SK-N-SH (cell line): ENCODE measurements around the gene DENND2A. TPM values are rescaled to one million over a fixed set of nuclear protein-coding genes. Genes with fewer than 3 reads are reported as not detected.

Experiments
- CTCF ChIA-PET: fragments of 300-600, 350-600 bp; formaldehyde crosslinking; extraction: SDS; loops from one replicate; lab custom pipeline; 2021; lab: Yijun Ruan, JAX
- POLR2A ChIA-PET: fragments of 350-600 bp; sonication (Branson Sonifier 250); formaldehyde crosslinking; extraction: SDS; loops from one replicate; lab custom pipeline; 2020; ENCODE audit warnings: antibody characterized with exemption, inconsistent platforms; lab: Yijun Ruan, JAX
- DNase-seq: peaks from one replicate; pipeline ENCODE4 v3.0.0; 2012
- H2AFZ ChIP-seq: fragments of 200-600 bp; sonication (generic); 2 replicates; pipeline ENCODE4 v1.8.1; 2016; ENCODE audit warnings: antibody characterized with exemption, mild to moderate bottlenecking, low read depth
- H3F3A ChIP-seq: fragments of 200-600 bp; sonication (generic); replicated peaks from 2 replicates; pipeline ENCODE3; 2016; ENCODE audit warnings: antibody characterized with exemption, mild to moderate bottlenecking; ENCODE audit not compliant: insufficient read depth
- H3K27ac ChIP-seq, 2 experiments: fragments of 200-500 bp in 1 of 2; fragments of 200-600 bp in 1 of 2; sonication (Bioruptor generic) in 1 of 2; sonication (generic), shearing (Covaris generic) in 1 of 2; 2 replicates each; pipeline versions ENCODE4 v1.5.1 to v1.6.1; 2014 to 2016; ENCODE audit warnings: low read depth in 2 of 2, inconsistent platforms in 1 of 2, low read length in 1 of 2, mild to moderate bottlenecking in 1 of 2, mixed read lengths in 1 of 2
- H3K27me3 ChIP-seq: fragments of 200-600 bp; sonication (generic), shearing (Covaris generic); 2 replicates; pipeline ENCODE4 v1.6.1; 2016; ENCODE audit warnings: mixed run types; ENCODE audit not compliant: insufficient read depth
- H3K36me3 ChIP-seq, 2 experiments: fragments of 200-500 bp in 1 of 2; fragments of 200-600 bp in 1 of 2; sonication (Bioruptor generic) in 1 of 2; sonication (generic) in 1 of 2; replicated peaks in 1 of 2; 2 replicates each; pipeline versions ENCODE3 to v1.5.1; 2014 to 2016; ENCODE audit warnings: low read length in 1 of 2, mild to moderate bottlenecking in 1 of 2; ENCODE audit not compliant: insufficient read depth in 2 of 2, control insufficient read depth in 1 of 2
- H3K4me1 ChIP-seq, 2 experiments: fragments of 200-500 bp in 1 of 2; fragments of 200-600 bp in 1 of 2; sonication (Bioruptor generic) in 1 of 2; sonication (generic), shearing (Covaris generic) in 1 of 2; 2 replicates each; pipeline versions ENCODE4 v1.5.1 to v1.6.1; 2014 to 2016; ENCODE audit warnings: low read depth in 1 of 2, low read length in 1 of 2, mixed run types in 1 of 2; ENCODE audit not compliant: insufficient read depth in 2 of 2, control insufficient read depth in 1 of 2
- H3K4me2 ChIP-seq: fragments of 200-600 bp; sonication (generic), shearing (Covaris generic); 2 replicates; pipeline ENCODE4 v1.6.1; 2017; ENCODE audit warnings: mixed run types
- H3K4me3 ChIP-seq, 2 experiments: fragments of 200-500 bp in 1 of 2; fragments of 200-600 bp in 1 of 2; sonication (Bioruptor generic) in 1 of 2; sonication (generic), shearing (Covaris generic) in 1 of 2; 2 replicates each; pipeline versions ENCODE4 v1.5.1 to v1.8.1; 2014 to 2016; ENCODE audit warnings: low read depth in 2 of 2, inconsistent platforms in 1 of 2, low read length in 1 of 2, mild to moderate bottlenecking in 1 of 2, mixed read lengths in 1 of 2, moderate library complexity in 1 of 2
- H3K79me2 ChIP-seq: fragments of 200-600 bp; sonication (generic); 2 replicates; pipeline ENCODE4 v1.8.1; 2017; ENCODE audit warnings: mild to moderate bottlenecking; ENCODE audit not compliant: insufficient read depth
- H3K9ac ChIP-seq: fragments of 200-600 bp; sonication (generic); 2 replicates; pipeline ENCODE4 v1.6.1; 2017; ENCODE audit warnings: mixed run types
- H3K9me2 ChIP-seq: fragments of 200-600 bp; sonication (generic); 2 replicates; pipeline ENCODE4 v1.6.1; 2017; ENCODE audit warnings: mixed run types
- H3K9me3 ChIP-seq: fragments of 200-600 bp; sonication (generic); 2 replicates; pipeline ENCODE4 v1.6.1; 2017; ENCODE audit warnings: mixed run types, mild to moderate bottlenecking, moderate library complexity
- H4K20me1 ChIP-seq: fragments of 200-600 bp; sonication (generic); 2 replicates; pipeline ENCODE4 v1.6.1; 2017; ENCODE audit warnings: mild to moderate bottlenecking, mixed run types; ENCODE audit not compliant: insufficient read depth
- CHD2 ChIP-seq: fragments of 150-350 bp; IDR thresholded peaks from 2 replicates; pipeline ENCODE4 v1.6.1; 2018; ENCODE audit warnings: low read length; ENCODE audit not compliant: partially characterized antibody
- CTCF ChIP-seq: fragments of 200-600 bp; sonication (generic); IDR thresholded peaks from 2 replicates; pipeline ENCODE4 v1.6.1; 2017; ENCODE audit warnings: antibody characterized with exemption, mild to moderate bottlenecking, moderate library complexity
- ELF1 ChIP-seq: IDR thresholded peaks from 2 replicates; pipeline ENCODE4 v1.4.0; 2012
- EP300 ChIP-seq, 2 experiments: IDR thresholded peaks; 2 replicates each; pipeline versions ENCODE4 v1.4.0 to v1.6.1; 2012; ENCODE audit warnings: borderline replicate concordance in 1 of 2, low read depth in 1 of 2, low read length in 1 of 2
- EZH2phosphoT487 ChIP-seq: fragments of 200-600 bp; sonication (generic); IDR thresholded peaks from 2 replicates; pipeline ENCODE4 v1.6.1; 2017; ENCODE audit warnings: low read depth, mixed run types, mild to moderate bottlenecking, antibody characterized with exemption, moderate library complexity, borderline replicate concordance
- FOSL2 ChIP-seq: IDR thresholded peaks from 2 replicates; pipeline ENCODE4 v1.4.0; 2012; ENCODE audit warnings: low read depth, mild to moderate bottlenecking, moderate library complexity, borderline replicate concordance
- FOXM1 ChIP-seq: IDR thresholded peaks from 2 replicates; pipeline ENCODE4 v1.4.0; 2012; ENCODE audit warnings: low read depth, mild to moderate bottlenecking
- GABPA ChIP-seq: IDR thresholded peaks from 2 replicates; pipeline ENCODE4 v1.4.0; 2012; ENCODE audit warnings: low read depth, mild to moderate bottlenecking
- GATA2 ChIP-seq: sonication (generic); formaldehyde crosslinking; IDR thresholded peaks from 2 replicates; pipeline ENCODE4 v1.5.0; 2020; ENCODE audit warnings: mild to moderate bottlenecking, missing genetic modification reagents
- MEF2A ChIP-seq: IDR thresholded peaks from 2 replicates; pipeline ENCODE4 v1.4.0; 2012; ENCODE audit warnings: low read depth, borderline replicate concordance
- NFIC ChIP-seq: IDR thresholded peaks from 2 replicates; pipeline ENCODE4 v1.4.0; 2012; ENCODE audit warnings: borderline replicate concordance
- NRF1 ChIP-seq: IDR thresholded peaks from 2 replicates; pipeline ENCODE4 v1.6.1; 2012; ENCODE audit warnings: low read depth, mild to moderate bottlenecking, low read length
- RAD21 ChIP-seq: IDR thresholded peaks from 2 replicates; pipeline ENCODE4 v1.6.1; 2012; ENCODE audit warnings: mild to moderate bottlenecking, low read length
- RFX5 ChIP-seq: IDR thresholded peaks from 2 replicates; pipeline ENCODE4 v1.6.1; 2012; ENCODE audit warnings: mild to moderate bottlenecking, improper control_type of control experiment, low read length
- SIN3A ChIP-seq: IDR thresholded peaks from 2 replicates; pipeline ENCODE4 v1.6.1; 2012; ENCODE audit warnings: low read depth, mild to moderate bottlenecking, low read length, moderate library complexity, borderline replicate concordance
- SMC3 ChIP-seq: IDR thresholded peaks from 2 replicates; pipeline ENCODE4 v1.6.1; 2012; ENCODE audit warnings: low read depth, low read length, improper control_type of control experiment
- TAF1 ChIP-seq: IDR thresholded peaks from 2 replicates; pipeline ENCODE4 v1.6.1; 2012; ENCODE audit warnings: low read depth, mild to moderate bottlenecking, low read length, moderate library complexity, borderline replicate concordance
- TCF12 ChIP-seq: IDR thresholded peaks from 2 replicates; pipeline ENCODE4 v1.4.0; 2012
- TEAD4 ChIP-seq: IDR thresholded peaks from 2 replicates; pipeline ENCODE4 v1.4.0; 2012; ENCODE audit warnings: mild to moderate bottlenecking, borderline replicate concordance; ENCODE audit not compliant: insufficient read depth
- USF2 ChIP-seq: fragments of 150-350 bp; IDR thresholded peaks from 2 replicates; pipeline ENCODE4 v1.6.1; 2017; ENCODE audit warnings: antibody characterized with exemption, low read length, low read depth, borderline replicate concordance
- YY1 ChIP-seq: IDR thresholded peaks from 2 replicates; pipeline ENCODE4 v1.4.0; 2012; ENCODE audit warnings: low read depth, mild to moderate bottlenecking
- WGBS: methylation state at CpG from one replicate; pipeline ENCODE4 v1.1.6; 2017; ENCODE audit warnings: low lambda C conversion rate; 5-methylcytosine and 5-hydroxymethylcytosine counted together
- polyA plus RNA-seq, 3 experiments: library from polyadenylated mRNA; depleted of rRNA; stranded (reverse); fragments of >200 nt; gene quantifications; 2 replicates each; pipeline ENCODE4 v1.2.3, GENCODE V29; 2012
- TF ChIP-seq, protein P1 (sequence below): IDR thresholded peaks from 2 replicates; pipeline ENCODE4 v1.4.0; 2012; ENCODE audit warnings: low read depth, borderline replicate concordance

DENND2A gene
- polyA plus RNA-seq, 1 of the 3 experiments (the other 2 are of a cell fraction): 3.5 TPM

- H3K4me2 ChIP-seq: no peak overlapping the region
- H3K9ac ChIP-seq: no peak overlapping the region
- no peaks in the 10 kb centered on the region for H3K79me2 ChIP-seq
- ChIA-PET CTCF (interaction anchor here (1.5 to 5.3 kb wide), 2 partner anchors 141 to 182 kb away, joined by 3 to 34 read pairs; no protein-coding TSS in a partner anchor), POLR2A (no interaction called here)
- no peak overlapping the region for H3K4me3 ChIP-seq
- 86% methylated on average over 9 of the region's 9 CpGs for WGBS
- H3K9me3 ChIP-seq: no peaks in the 10 kb centered on the region
- no peak overlapping the region for H3K27ac ChIP-seq
- no peak overlapping the region for H2AFZ ChIP-seq
- no peak for DNase-seq
- TF ChIP-seq TAF1 (no peak), RAD21 (no peak), ELF1 (no peak), EP300 (IDR thresholded peaks at IDR 0.05; ENCODE audit: borderline replicate concordance in 1 of 2, low read depth in 1 of 2, low read length in 1 of 2) (no peak), USF2 (no peak), EZH2phosphoT487 (no peak), MEF2A (no peak), FOXM1 (no peak), NFIC (no peak), GATA2 (CRISPR knock-in tag) (no peak), RFX5 (no peak), TCF12 (no peak), SMC3 (no peak), TEAD4 (no peak), CHD2 (no peak)
- TF ChIP-seq, protein P1, sequence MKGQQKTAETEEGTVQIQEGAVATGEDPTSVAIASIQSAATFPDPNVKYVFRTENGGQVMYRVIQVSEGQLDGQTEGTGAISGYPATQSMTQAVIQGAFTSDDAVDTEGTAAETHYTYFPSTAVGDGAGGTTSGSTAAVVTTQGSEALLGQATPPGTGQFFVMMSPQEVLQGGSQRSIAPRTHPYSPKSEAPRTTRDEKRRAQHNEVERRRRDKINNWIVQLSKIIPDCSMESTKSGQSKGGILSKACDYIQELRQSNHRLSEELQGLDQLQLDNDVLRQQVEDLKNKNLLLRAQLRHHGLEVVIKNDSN: no peak
- H3K27me3 ChIP-seq: 0 out of 2 replicates have a peak, but pooled peaks cover 7% of the 10 kb centered on the region
- no peaks in the 10 kb centered on the region for H3K9me2 ChIP-seq
- H3K36me3 ChIP-seq: no peaks in the 10 kb centered on the region
- no peaks in the 10 kb centered on the region for H3F3A ChIP-seq
- peaks cover 0 to 3% of the 10 kb centered on the region in 2 experiments; a peak in 1 of 4 replicates for H3K4me1 ChIP-seq
- H4K20me1 ChIP-seq: no peaks in the 10 kb centered on the region
Measured at GRCh38 chr7:140657891-140658290, 17.3 kb upstream of the DENND2A start.

- Histone ChIP-seq H3K79me2 (no peaks in the 10 kb centered on the region), H3K36me3 (no peaks in the 10 kb centered on the region), H3K9ac (no peak overlapping the region), H3K27me3 (0 out of 2 replicates have a peak, but pooled peaks cover 7% of the 10 kb centered on the region), H4K20me1 (no peaks in the 10 kb centered on the region), H3K4me3 (no peak overlapping the region), H2AFZ (no peak overlapping the region), H3K27ac (no peak overlapping the region), H3K4me1 (peaks cover 0 to 3% of the 10 kb centered on the region in 2 experiments; a peak in 1 of 4 replicates), H3K4me2 (no peak overlapping the region), H3K9me2 (no peaks in the 10 kb centered on the region), H3K9me3 (no peaks in the 10 kb centered on the region), H3F3A (no peaks in the 10 kb centered on the region)
- POLR2A ChIA-PET: no interaction called here
- no peak for DNase-seq
- 81% methylated on average over 11 of the region's 11 CpGs for WGBS
- CTCF ChIA-PET: interaction anchor here (1.2 to 5.3 kb wide), 4 partner anchors 18 to 181 kb away, joined by 3 to 34 read pairs (median 10); no protein-coding TSS in a partner anchor
- TF ChIP-seq YY1: no peak
- no peak for TF ChIP-seq EZH2phosphoT487
- no peak for TF ChIP-seq MEF2A
- no peak for TF ChIP-seq NRF1
- TF ChIP-seq SIN3A: no peak
- TF ChIP-seq GATA2 (CRISPR knock-in tag): no peak
- TF ChIP-seq TCF12: no peak
- no peak for TF ChIP-seq GABPA
- no peak for TF ChIP-seq FOSL2
- no peak for TF ChIP-seq CTCF
- no peak for TF ChIP-seq TAF1
Measured at GRCh38 chr7:140656548-140657515, 16.2 kb upstream of the DENND2A start.
